H54 (cell line): ENCODE measurements around the gene CUTA.
"Not testable (repeated sequence)": the region's sequence is repeated elsewhere in the genome, so short reads cannot be mapped to it uniquely, and the experiment has no call there.

Experiments
- DNase-seq: peaks from one replicate; pipeline ENCODE4 v3.0.0; 2011; ENCODE audit warnings: low spot score, mixed read lengths; ENCODE audit not compliant: insufficient read length
- FAIRE-seq: peaks from 3 replicates; lab custom pipeline; 2011; peaks lifted over from hg19 to GRCh38; lab: Jason Lieb, UNC
- POLR2A ChIP-seq: IDR thresholded peaks from 2 replicates; pipeline ENCODE4 v1.6.1; 2011; ENCODE audit warnings: low read depth, mild to moderate bottlenecking, low read length

CUTA gene

DNA sequence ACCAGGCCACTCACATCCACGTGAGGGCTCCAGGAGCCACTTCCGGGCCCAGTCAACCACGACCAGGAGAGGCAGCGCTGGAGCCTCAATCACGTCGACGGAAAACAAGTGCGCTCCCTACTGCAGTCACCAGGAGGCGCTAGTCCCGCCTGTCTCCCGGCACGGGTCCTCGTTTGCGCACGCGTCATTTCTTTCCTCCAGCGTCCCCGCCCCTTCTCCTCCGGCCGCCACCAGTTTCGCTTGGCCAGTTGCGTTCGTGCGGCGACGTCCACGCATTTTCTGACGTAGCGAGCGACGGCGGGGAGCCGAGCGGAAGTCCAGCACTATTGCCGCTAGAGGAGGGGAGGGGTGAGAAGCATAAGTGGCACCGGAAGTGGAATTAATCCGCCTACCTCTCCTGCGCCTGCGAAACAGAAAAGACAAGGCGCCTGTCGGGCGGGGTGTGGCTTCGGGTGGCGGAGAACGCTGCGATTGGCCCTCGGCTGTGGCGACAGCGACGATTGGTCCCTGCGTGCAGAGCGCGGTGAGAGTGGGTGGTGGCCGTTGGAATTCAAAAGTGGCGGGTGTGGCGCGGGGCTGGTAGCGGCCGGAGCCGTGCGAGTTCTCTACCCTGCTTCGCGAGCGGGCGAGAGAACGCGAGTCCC lies 26.5 kb downstream of the CUTA start, which contains the start of gene KIFC1:
KIFC1 (plus strand) TSS at position 546 of the 644 bp plus-strand sequence. CDS start 163 bp downstream, outside the sequence.
- DNase-seq (peak; percentile 92), FAIRE-seq (peak; percentile 84)
- peak; percentile 56; the same call in 1 of the 2 replicates for TF ChIP-seq POLR2A

DNA sequence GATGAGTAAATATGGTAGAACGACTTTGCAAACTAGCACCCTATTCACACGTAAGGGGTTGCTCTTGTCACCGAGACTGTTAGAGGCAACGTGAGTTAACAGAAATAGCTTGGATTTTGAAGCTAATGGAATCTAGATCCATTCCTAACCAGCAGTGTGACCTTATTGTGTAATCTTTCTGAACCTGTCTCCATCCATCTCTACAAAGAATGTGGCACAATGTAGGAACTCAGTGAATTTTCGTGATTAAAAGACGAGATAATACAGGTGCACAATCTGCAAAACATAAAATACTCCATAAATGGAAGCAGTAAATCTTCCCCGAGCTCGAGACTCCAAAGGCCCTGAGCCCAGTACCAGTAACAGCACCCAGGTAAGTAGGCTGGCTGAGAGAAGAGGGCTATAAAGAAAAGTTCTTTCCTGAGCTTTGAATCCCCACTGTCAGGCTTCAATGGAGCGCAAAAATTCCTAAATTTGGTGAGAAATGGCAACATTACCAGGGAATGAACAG lies 27.1 kb downstream of the CUTA start:
- TF ChIP-seq POLR2A, result no peak
- DNase-seq, result no peak
- no peak for FAIRE-seq

DNA sequence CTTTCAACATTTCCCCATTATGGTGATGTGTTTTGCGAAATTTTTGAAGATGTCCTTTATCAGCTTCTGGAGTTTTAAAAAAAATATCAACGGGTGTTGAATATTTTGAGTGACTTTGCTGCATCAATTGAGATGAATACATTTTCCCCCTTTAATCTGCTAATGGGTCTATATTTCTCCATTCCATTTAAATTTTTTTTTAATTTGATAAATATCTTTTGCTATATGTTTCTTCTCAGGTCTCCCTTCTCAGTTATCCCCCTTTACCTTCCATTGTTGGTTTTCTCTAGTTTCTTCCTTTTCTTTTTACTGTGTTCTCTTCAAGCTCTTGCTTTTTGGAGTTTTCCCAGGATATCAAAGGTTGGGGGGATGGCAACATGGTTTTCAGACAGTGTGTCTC lies 27.7 kb downstream of the CUTA start:
- no peak for TF ChIP-seq POLR2A
- FAIRE-seq (no peak), DNase-seq (no peak)

DNA sequence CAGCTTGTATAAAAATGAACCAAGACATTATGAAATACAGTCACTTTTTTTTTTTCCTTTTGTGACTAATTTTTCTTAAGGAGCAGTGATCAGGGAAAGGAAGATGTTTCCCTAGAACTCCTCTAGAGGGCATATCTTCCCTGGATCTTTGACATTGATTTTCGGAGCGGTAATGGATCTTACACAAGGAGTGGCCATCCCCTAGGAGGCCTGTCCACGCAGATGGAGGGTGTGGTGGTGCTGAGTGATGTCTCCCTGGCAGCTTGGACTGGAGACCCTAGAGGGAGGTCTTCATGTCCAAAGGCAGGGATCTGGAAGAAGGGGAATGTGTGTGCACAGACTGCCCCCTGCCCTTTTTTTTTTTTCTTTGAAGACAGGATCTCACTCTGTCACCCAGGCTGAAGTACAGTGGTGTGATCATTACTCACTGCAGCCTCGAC lies 33.3 kb downstream of the CUTA start:
- TF ChIP-seq POLR2A, result no peak
- peak; percentile 47 for DNase-seq
- FAIRE-seq, result peak; percentile 50

DNA sequence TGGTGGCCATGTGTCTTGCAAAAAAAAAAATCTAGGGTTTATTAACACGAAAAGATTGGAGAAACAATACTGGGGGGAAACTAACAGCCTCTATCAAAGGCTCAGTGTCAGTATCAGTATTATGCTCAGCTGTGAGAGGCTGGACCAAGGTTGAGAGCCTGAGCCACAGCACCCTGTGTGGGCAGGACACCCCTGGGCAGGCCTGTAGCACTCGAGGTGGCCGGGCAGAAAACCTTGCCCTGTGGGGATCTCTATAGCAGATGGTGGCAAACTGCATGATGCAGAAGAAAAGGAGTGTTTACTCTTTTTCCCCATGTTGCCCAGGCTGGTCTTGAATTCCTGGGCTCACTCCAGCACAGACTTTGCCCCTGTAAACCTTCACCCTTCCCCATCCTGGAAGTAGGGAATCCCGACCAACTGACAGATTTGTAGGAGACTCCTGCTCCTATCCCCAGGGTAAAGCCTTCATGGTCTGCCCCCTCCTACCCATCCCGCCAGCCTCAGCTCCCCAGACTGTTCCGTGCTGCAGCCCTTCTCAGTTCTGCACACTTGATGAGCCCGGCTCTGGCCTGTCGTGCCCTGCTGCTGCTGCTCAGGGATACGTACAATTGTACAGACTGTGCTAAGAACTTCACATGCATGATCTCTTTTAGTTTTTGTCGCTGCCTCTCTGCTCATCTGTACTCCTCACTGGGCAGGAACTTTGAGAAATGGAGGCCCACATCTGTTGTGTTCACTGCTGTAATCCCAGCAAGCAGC lies 34.3 kb downstream of the CUTA start:
- no peak for TF ChIP-seq POLR2A
- DNase-seq (no peak), FAIRE-seq (no peak)

DNA sequence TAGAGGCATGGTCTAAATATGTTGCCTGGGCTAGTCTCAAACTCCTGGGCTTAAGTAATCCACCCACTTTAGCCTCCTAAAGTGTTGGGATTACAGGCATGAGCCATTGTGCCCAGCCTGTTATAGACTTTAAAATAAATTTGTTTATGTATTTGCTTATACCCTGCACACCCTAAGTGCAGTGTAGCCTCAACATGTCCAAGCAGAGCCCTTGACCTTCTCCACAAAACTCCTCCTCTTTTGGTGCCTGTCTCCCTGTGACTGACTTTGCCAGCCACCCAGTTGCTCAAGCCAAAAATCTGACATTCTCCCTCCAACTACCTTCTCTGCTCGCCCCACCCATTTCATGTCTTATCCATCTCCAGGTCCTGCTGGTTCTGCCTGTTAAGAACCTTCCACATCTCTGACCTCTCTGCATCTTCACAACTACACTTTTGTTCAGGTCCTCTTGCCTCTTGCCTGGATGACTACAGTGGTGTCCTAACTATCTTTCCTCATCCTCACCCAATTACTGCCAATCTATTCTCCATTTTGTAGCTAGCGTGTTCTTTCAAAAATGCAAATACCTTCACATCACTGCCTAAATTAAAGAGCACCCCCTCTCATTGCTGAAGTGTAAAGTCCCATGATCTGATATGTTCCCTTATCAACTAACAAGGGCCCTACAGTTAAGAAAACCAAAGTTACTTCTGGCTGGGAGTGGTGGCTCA lies 37.5 kb downstream of the CUTA start:
- no peak for TF ChIP-seq POLR2A
- DNase-seq (no peak), FAIRE-seq (no peak)

DNA sequence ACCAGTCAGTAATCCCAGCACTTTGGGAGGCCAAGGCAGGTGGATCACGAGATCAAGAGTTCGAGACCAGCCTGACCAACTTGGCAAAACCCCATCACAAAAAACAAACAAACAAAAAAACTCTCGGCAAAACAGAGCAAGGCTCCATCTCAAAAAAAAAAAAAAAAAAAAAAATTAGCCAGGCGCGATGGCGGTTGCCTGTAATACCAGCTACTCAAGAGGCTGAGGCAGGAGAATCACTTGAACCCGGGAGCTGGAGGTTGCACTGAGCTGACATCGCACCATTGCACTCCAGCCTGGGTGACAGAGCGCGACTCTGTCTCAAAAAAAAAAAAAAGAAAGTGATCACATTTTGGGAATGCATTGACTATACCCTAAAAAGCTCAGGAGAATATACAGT lies 38.7 kb downstream of the CUTA start:
- DNase-seq, FAIRE-seq: not testable (repeated sequence)

DNA sequence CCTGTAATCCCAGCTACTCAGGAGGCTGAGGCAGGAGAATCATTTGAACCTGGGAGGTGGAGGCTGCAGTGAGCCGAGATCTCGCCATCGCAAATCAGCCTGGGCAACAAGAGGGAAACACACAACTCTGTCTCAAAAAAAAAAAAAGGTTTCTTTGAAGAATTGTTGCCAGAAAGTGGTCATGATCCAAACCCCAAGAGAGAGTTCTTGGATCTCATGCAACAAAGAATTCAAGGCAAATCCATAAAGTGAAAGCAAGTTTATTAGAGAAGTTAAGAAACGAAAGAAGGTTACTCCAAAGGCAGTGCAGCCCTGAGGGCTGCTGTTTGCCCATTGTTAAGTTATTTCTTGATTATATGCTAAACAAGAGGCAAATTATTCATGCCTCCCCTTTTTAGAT lies 40.7 kb downstream of the CUTA start:
- no peak for TF ChIP-seq POLR2A
- no peak for FAIRE-seq
- DNase-seq, result no peak

DNA sequence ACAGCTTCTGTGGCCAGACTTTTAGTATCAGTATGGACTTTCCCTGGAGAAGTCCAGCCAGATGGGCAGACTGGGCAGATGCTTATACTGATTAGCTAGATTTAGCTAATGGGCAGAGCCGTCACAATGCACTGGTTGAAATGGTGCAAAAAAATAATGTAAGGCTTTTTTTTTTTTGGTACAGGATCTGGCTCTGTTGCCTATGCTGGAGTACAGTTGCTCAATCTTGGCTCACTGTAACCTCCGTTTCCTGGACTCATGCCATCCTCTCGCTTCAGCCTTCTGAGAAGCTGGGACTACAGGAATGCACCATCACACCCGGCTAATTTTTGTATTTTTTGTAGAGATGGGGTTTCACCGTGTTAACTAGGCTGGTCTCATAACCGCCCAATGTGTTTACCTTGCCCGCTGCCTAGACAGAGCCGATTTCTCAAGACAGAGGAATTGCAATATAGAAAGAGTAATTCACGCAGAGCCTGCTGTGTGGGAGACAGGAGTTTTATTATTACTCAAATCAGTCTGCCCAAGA lies 42.7 kb downstream of the CUTA start:
- no peak for FAIRE-seq
- DNase-seq, result no peak

DNA sequence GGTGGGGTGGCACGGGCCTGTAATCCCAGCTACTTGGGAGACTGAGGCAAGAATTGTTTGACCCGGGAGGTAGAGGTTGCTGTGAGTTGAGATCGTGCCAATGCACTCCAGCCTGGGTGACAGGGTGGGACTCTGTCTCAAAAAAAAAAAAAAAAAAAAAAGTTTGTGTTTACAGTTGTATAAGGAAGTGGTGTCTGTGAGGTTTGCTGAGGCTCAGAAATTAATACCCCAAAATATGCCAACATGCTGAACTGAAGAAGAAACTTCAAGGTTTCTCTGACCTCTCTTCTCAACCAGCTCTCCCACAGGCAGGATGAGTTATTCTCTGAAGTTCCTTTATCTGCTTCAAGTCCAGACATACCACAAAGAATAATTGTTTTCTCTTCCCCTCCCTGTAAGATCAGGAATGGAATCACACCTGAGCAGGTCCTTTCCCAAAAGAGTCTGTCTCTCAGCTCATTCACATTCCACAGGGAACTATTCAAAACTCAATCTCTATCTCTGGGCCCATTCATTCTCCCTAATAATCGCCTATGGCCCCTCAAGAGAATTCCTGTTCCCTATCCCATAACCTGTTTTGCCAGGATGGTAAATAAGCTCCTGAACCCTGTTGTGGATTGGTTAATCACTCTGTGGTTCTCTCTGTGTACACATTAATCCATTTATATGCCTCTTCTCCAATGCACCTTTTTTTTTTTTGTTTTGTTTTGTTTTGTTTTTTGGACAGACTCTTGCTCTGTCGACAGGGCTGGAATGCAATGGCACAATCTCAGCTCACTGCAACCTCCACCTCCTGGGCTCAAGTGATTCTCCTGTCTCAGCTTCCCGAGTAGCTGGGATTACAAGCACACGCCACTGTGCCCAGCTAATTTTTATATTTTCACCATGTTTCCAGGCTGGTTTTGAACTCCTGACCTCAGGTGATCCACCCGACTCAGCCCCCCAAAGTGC lies 43.7 kb downstream of the CUTA start:
- DNase-seq (no peak), FAIRE-seq (no peak)
- TF ChIP-seq POLR2A, result no peak

More for the DNA sequence above, 42.7 kb downstream of the CUTA start:
- no peak for TF ChIP-seq POLR2A

DNA sequence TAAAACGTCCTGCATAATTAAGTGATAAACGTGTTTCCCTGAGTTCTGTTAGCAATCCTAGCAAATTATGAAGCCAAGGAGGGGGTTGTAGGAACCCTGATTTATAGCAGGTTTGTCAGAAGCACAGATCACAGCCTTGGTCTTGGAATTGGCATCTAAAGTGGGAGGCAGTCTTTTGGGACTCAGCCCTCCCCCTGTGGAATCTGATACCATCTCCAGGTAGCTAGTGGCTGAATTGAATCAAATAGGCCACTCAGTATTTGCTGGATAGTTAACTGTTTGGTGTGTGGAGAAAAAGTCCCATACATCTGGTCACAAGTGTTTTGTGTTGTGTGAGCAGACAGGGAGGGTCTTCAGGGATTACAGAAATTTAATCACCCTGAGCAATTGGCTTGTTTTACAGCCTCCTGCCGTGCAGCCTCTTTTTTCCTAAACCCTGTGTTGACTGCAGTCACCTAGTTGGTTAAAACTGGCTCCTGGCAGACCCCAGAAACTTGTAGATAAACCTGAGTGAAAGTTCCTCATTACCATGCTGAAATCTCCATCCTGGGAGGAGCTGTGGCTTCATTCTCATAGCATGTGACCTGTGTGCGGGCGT lies 45.3 kb downstream of the CUTA start:
- DNase-seq, result no peak
- TF ChIP-seq POLR2A, result no peak
- no peak for FAIRE-seq

DNA sequence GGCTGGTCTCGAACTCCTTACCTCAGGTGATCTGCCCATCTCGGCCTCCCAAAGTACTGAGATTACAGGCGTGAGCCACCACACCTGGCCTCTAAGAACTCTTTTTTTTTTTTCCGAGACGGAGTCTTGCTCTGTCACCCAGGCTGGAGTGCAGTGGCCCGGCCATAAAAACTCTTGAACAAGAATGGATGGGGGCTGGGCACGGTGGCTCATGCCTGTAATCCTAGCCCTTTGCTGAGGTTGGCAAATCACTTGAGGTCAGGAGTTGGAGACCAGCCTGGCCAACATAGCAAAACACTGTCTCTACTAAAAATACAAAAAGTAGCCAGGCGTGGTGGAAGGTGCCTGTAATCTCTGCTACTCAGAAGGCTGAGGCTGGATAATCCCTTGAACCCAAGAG lies 46.0 kb downstream of the CUTA start:
- not testable (repeated sequence) for FAIRE-seq, DNase-seq

DNA sequence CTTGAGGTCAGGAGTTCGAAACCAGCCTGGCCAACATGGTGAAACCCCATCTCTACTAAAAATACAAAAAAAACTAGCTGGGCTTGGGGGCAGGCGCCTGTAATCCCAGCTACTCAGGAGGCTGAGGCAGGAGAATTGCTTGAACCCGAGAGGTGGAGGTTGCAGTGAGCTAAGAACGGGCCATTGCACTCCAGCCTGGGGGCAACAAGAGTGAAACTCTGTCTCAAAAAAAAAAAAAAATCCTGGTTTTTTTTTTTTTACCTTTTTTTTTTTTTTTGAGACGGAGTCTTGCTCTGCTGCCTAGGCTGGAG lies 50.2 kb downstream of the CUTA start:
- DNase-seq, FAIRE-seq: not testable (repeated sequence)
